Neural progenitor cell (in vitro differentiated cells): ENCODE measurements around the gene OSGIN1.

Source experiments
- CTCF ChIP-seq: fragments of 200-600 bp; sonication (generic); IDR thresholded peaks from 2 replicates; pipeline ENCODE4 v1.5.1; 2017; ENCODE audit warnings: antibody characterized with exemption, mild to moderate bottlenecking
- EZH2 ChIP-seq: fragments of 200-600 bp; sonication (generic); IDR thresholded peaks from 2 replicates; pipeline ENCODE4 v1.6.1; 2017; ENCODE audit warnings: antibody characterized with exemption, mild to moderate bottlenecking, moderate library complexity

- TF ChIP-seq CTCF, result no peak
- no peak for TF ChIP-seq EZH2
Measured at GRCh38 chr16:83936581-83937165, 16.4 kb upstream of the OSGIN1 start.
